CD4-positive, alpha-beta T cell (primary cell): ENCODE data around the gene ADIPOR2. TPM values are rescaled to one million over a fixed set of nuclear protein-coding genes. Genes with fewer than 3 reads are reported as not detected.
A peak's percentile ranks its signal among the peaks of the same experiment; 100 is the strongest.

Source experiments
- ATAC-seq: fragments of 200-7000 bp; cut with Tn5 transposase; one replicate; pipeline ENCODE4 v1.10.0; 2022; ENCODE audit warnings: mild to moderate bottlenecking; ENCODE audit not compliant: poor library complexity
- CTCF ChIA-PET: fragments of 350-600 bp; sonication (Branson Sonifier 250); formaldehyde crosslinking; loops from one replicate; lab custom pipeline; 2021; ENCODE audit warnings: antibody characterized with exemption, inconsistent platforms; lab: Charles Lee
- POLR2A ChIA-PET: fragments of 350-600 bp; sonication (Branson Sonifier 250); formaldehyde crosslinking; loops from one replicate; lab custom pipeline; 2021; ENCODE audit warnings: antibody characterized with exemption, inconsistent platforms; lab: Charles Lee
- DNase-seq, 14 experiments: peaks; one replicate each; pipeline ENCODE4 v3.0.0-alpha.2; 2013 to 2020; ENCODE audit warnings: mixed read lengths in 2 of 14
- H3K27ac ChIP-seq, 2 donors: one replicate each; pipeline versions ENCODE4 v1.5.1 to v1.7.0; 2013; ENCODE audit warnings: low read length in 2 of 2, low read depth in 1 of 2, mild to moderate bottlenecking in 1 of 2
- H3K27me3 ChIP-seq, 2 experiments: 1 replicate in 1 of 2; 2 replicates in 1 of 2; pipeline versions ENCODE4 v1.6.1 to v1.7.0; 2013; ENCODE audit warnings: low read length in 2 of 2, control low read depth in 1 of 2, mild to moderate bottlenecking in 1 of 2, moderate library complexity in 1 of 2; ENCODE audit not compliant: insufficient read depth in 2 of 2, control insufficient read depth in 1 of 2
- H3K36me3 ChIP-seq: one replicate; pipeline ENCODE4 v1.6.1; 2013; ENCODE audit warnings: low read length, control low read depth; ENCODE audit not compliant: insufficient read depth
- H3K4me1 ChIP-seq: one replicate; pipeline ENCODE4 v1.6.1; 2013; ENCODE audit warnings: low read length, control low read depth; ENCODE audit not compliant: insufficient read depth
- H3K4me3 ChIP-seq: one replicate; pipeline ENCODE4 v1.5.1; 2013; ENCODE audit warnings: mild to moderate bottlenecking, low read length, moderate library complexity
- H3K9me3 ChIP-seq, 2 experiments: 1 replicate in 1 of 2; 2 replicates in 1 of 2; pipeline versions ENCODE4 v1.6.1 to v1.7.0; 2013; ENCODE audit warnings: low read length in 2 of 2, mild to moderate bottlenecking in 2 of 2, control low read depth in 1 of 2, moderate library complexity in 1 of 2; ENCODE audit not compliant: control insufficient read depth in 1 of 2, insufficient read depth in 1 of 2
- H3K27ac Mint-ChIP-seq: one replicate; pipeline ENCODE4 v1.8.0; 2020; ENCODE audit warnings: mixed read lengths
- H3K27me3 Mint-ChIP-seq: one replicate; pipeline ENCODE4 v1.8.0; 2021; ENCODE audit warnings: mixed read lengths
- H3K36me3 Mint-ChIP-seq: one replicate; pipeline ENCODE4 v1.8.0; 2021; ENCODE audit warnings: low read depth, mixed read lengths
- H3K4me1 Mint-ChIP-seq: one replicate; pipeline ENCODE4 v1.8.0; 2021; ENCODE audit warnings: low read depth, mixed read lengths
- H3K4me3 Mint-ChIP-seq: one replicate; pipeline ENCODE4 v1.8.0; 2020; ENCODE audit warnings: mild to moderate bottlenecking, mixed read lengths
- H3K9me3 Mint-ChIP-seq: one replicate; pipeline ENCODE4 v1.8.0; 2020; ENCODE audit warnings: mixed read lengths
- intact Hi-C, 2 experiments: fragments of 100-400 bp; cut with DNase I in 1 of 2; cut with micrococcal nuclease in 1 of 2; formaldehyde crosslinking; loops; one replicate each; pipeline versions ENCODE4 v1.15.1 to v1.9.0; 2023 to 2025; cut with DNase I, micrococcal nuclease
- total RNA-seq, 174 experiments: library from RNA in 2 of 174; stranded (reverse) in 2 of 174; gene quantifications; one replicate each; pipeline ENCODE4 v1.2.3 and lab custom pipeline; 2021 to 2026
- TF ChIP-seq, protein P1 (sequence below): fragments of 200-600 bp; IDR thresholded peaks from one replicate; pipeline ENCODE4 v1.8.0; 2022; ENCODE audit warnings: antibody characterized with exemption, mild to moderate bottlenecking

ADIPOR2 gene
- total RNA-seq, 2 experiments from 2014 or later = 12.5 to 12.6 TPM

DNA sequence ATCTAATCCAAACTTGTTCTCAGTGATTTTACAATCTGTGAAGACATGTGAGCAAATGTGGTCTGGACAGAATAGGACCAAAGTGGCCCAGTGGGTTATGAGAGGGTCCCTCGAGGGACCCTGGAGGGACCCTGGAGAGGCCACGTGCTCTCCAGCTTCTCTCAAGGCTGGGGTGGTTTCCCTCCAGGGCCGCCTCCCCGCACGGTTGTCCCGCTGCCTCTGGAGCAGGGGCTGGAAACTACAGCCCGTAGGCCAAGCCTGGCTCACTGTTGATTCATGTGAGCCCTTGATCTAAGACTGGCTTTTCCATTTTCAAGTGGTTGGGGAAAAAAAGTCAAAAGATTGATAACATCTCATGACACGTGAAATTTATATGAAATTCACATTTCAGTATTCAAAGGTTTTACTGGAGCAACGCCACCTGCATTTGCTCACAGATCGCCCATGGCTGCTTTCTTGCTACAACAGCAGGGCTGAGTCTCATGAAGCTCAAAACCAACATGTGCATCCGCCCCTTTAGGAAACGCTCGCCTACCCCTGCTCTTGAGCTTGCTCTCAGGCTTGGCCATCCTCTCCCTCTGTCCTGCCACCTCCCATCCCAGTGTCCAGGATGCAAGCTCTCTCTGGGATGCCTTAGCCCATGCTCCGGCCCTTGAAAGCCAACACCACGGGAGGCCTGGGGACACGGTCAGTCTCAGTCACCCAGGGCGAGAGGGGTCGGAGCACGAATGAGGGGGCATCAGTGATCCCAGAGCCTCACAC is 117.3 kb downstream of the ADIPOR2 start:
- Mint-ChIP-seq H3K27me3 (no peaks in the 10 kb centered on the region), H3K9me3 (no peaks in the 10 kb centered on the region), H3K4me3 (no peak overlapping the region), H3K27ac (no peak overlapping the region), H3K36me3 (no peaks in the 10 kb centered on the region), H3K4me1 (peaks cover 21% of the 10 kb centered on the region)
- no peaks in the 10 kb centered on the region for H3K36me3 ChIP-seq
- H3K9me3 ChIP-seq = no peaks in the 10 kb centered on the region
- ChIA-PET POLR2A (no interaction called here), CTCF (interaction anchor here (1.0 kb wide), 1 partner anchor 131 kb away, joined by 3 read pairs; no protein-coding TSS in a partner anchor)
- no peak overlapping the region for H3K27ac ChIP-seq
- ATAC-seq = no peak
- DNase-seq = no peak
- peaks cover 75% of the 10 kb centered on the region for H3K4me1 ChIP-seq
- no peak overlapping the region for H3K4me3 ChIP-seq
- no peaks in the 10 kb centered on the region for H3K27me3 ChIP-seq
- intact Hi-C loops = no loop called here
- TF ChIP-seq, protein P1, sequence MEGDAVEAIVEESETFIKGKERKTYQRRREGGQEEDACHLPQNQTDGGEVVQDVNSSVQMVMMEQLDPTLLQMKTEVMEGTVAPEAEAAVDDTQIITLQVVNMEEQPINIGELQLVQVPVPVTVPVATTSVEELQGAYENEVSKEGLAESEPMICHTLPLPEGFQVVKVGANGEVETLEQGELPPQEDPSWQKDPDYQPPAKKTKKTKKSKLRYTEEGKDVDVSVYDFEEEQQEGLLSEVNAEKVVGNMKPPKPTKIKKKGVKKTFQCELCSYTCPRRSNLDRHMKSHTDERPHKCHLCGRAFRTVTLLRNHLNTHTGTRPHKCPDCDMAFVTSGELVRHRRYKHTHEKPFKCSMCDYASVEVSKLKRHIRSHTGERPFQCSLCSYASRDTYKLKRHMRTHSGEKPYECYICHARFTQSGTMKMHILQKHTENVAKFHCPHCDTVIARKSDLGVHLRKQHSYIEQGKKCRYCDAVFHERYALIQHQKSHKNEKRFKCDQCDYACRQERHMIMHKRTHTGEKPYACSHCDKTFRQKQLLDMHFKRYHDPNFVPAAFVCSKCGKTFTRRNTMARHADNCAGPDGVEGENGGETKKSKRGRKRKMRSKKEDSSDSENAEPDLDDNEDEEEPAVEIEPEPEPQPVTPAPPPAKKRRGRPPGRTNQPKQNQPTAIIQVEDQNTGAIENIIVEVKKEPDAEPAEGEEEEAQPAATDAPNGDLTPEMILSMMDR = no peak

DNA sequence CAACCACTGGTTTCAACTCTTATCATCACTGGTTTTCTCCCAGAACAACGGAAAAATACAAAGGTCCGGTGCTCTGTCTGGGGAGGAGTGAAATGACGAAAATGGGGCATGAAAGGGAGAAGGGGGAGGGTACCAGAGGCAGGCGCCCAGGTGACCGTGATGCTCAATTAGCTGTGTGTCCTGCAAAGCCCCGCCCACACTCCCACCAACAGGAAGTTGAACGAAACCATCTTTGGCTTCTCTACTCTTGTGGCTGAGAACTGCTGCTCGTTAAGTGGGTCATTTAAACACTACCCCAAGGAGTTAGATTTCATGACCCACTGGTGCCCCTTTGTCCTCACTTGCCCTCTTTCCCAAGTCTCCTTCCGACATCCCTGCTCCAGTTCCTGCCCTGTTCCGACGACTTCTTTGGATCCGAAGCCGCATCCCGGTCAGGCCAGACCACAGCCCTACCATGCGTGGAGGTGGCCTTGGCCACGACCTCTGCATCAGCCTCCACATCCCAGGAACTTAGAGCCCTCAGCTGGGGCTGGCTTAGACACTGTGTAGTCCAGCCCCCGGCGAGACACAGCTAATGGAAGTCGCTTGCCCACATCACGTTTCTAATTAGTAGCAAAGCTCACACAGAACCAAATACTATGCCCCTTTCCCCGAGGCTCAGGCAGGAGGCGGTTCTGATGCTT is 118.1 kb downstream of the ADIPOR2 start:
- no peak overlapping the region for H3K27ac Mint-ChIP-seq
- H3K27me3 ChIP-seq = no peaks in the 10 kb centered on the region
- no peaks in the 10 kb centered on the region for H3K36me3 ChIP-seq
- H3K4me1 ChIP-seq = peaks cover 83% of the 10 kb centered on the region
- H3K4me3 Mint-ChIP-seq = no peak overlapping the region
- TF ChIP-seq, protein P1 = no peak
- peak in 2 of 14 experiments; percentile 43 to 49 for DNase-seq
- ChIA-PET POLR2A (no interaction called here), CTCF (interaction anchor here (1.0 kb wide), 1 partner anchor 131 kb away, joined by 3 read pairs; no protein-coding TSS in a partner anchor)
- no peak overlapping the region for H3K4me3 ChIP-seq
- no peaks in the 10 kb centered on the region for H3K9me3 ChIP-seq
- no peaks in the 10 kb centered on the region for H3K9me3 Mint-ChIP-seq
- intact Hi-C loops = no loop called here
- H3K36me3 Mint-ChIP-seq = no peaks in the 10 kb centered on the region
- ATAC-seq = no peak
- peaks cover 21% of the 10 kb centered on the region for H3K4me1 Mint-ChIP-seq
- H3K27ac ChIP-seq = no peak overlapping the region
- H3K27me3 Mint-ChIP-seq = no peaks in the 10 kb centered on the region

DNA sequence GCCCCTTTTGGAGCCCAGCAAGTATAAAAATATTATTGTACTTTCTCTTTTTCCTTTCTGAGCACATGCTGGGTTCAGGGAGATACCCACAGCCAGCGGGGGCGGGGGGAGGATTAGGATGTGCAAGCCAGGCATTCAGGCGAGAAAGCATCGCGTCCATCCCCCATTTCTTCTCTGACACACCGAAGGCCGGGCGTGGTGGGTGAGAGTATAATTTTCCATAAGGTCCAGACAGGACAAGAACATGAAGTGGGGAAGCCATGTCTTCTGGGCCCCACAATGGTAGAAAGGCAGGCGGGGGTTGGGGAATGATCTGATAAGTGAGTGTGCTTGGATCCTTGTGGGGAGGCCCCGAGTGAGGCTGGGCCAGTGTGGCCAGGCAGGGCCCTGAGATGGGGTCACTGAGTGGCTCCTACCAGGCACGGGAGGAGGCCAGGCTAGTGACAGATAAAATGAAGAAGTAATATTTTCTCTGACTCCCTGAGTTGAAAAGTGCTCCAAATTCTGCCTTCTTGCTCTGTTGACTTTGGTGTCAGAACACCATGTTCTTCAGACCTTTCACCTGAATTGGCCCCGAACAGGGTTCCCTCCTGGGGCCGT is 118.8 kb downstream of the ADIPOR2 start:
- intact Hi-C loops = no loop called here

More for the DNA sequence above, 118.8 kb downstream of the ADIPOR2 start:
- Histone ChIP-seq H3K9me3 (no peaks in the 10 kb centered on the region), H3K36me3 (no peaks in the 10 kb centered on the region), H3K27ac (no peak overlapping the region), H3K4me3 (no peak overlapping the region), H3K4me1 (peaks cover 80% of the 10 kb centered on the region), H3K27me3 (no peaks in the 10 kb centered on the region)
- Mint-ChIP-seq H3K36me3 (no peaks in the 10 kb centered on the region), H3K4me1 (peaks cover 15% of the 10 kb centered on the region), H3K27ac (no peak overlapping the region), H3K9me3 (no peaks in the 10 kb centered on the region), H3K27me3 (no peaks in the 10 kb centered on the region), H3K4me3 (no peak overlapping the region)
- no peak for DNase-seq
- TF ChIP-seq, protein P1 = no peak
- CTCF ChIA-PET = no interaction called here
- no peak for ATAC-seq
- POLR2A ChIA-PET = no interaction called here
